CD4-positive, alpha-beta T cell treated with Interleukin-21 for 1 hour (primary cell): Measurements from ENCODE around the gene ELL.

Experiments
- DNase-seq: peaks from one replicate; pipeline ENCODE4 v3.0.0-alpha.2; 2020

Gene ELL

GRCh38 chr19:18466354-18466753 lies 55.5 kb downstream of the ELL start:
- DNase-seq: no peak

- DNase-seq: no peak
These were observed 55.9 kb downstream of the ELL start for GRCh38 chr19:18465964-18466339.

- no peak for DNase-seq
These were observed 56.5 kb downstream of the ELL start for GRCh38 chr19:18465214-18465963.

DNA sequence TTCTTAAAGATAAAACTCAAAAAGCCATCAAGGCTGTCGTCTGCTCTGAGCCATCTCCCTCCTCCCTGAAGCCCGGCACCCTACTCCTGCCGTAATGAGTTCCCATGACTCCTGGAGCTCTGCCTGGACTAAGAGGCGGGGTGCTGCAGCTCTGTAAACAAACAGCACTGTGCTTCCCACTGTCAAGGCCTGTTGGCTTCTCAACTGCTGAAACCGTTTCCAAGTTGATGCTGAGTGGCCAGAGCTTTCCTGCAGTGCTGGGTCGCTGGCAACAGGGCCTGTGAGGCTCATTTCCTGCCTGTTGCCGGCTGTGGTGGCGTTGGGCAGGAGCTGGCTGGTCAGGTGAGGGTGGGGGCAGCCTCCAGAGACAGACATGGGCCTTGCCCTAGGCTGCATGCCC lies 57.2 kb downstream of the ELL start:
- DNase-seq: no peak

- no peak for DNase-seq
These were observed 60.4 kb downstream of the ELL start for GRCh38 chr19:18461471-18461870.

- no peak for DNase-seq
These were observed 61.0 kb downstream of the ELL start for GRCh38 chr19:18460900-18461299.

- no peak for DNase-seq
These were observed 64.2 kb downstream of the ELL start for GRCh38 chr19:18457483-18458331.

DNA sequence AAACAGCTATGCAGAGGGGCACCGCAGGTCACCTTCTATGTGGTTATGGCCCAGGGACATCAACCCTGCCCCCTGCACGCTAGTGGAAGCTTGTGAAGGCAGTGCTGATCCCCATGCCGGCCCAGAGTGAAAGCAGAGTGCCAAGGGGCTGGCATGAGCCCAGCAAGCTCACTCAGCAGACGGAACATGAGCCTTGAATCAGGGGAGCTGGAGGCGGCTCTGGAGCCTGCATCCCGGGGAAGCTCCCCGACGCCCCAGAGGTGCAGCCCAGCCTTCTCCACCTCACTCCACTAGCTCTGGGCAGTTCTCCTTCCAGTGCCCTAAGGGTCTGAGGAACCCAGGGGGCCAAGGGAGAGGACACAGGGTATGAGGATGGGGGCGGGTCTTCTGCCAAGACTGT lies 64.9 kb downstream of the ELL start:
- no peak for DNase-seq

DNA sequence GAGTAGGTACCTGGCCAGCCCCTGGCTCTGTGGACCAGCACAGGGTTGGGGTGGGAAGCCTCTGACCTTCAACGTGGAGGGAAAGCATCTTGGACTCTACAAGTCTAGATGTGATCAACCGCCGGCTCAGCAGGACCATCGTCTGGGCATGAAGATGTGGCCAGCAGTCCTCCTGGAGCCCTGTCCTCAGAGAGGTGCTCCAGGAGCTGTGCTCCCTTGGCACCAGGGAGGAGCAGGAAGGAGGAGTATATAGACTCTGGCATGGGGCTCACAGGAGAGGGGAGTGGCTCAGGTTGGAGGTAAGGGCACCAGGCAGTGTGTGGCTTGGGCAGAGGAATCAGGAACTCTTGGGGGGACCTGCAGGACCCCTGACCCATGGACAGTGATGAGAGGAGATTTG lies 65.6 kb downstream of the ELL start:
- no peak for DNase-seq

- DNase-seq: no peak
These were observed 68.4 kb downstream of the ELL start for GRCh38 chr19:18453269-18454024.

- no peak for DNase-seq
These were observed 69.5 kb downstream of the ELL start for GRCh38 chr19:18452386-18452785.

GRCh38 chr19:18450931-18451836 lies 70.7 kb downstream of the ELL start:
- peak; percentile 86 for DNase-seq

DNA sequence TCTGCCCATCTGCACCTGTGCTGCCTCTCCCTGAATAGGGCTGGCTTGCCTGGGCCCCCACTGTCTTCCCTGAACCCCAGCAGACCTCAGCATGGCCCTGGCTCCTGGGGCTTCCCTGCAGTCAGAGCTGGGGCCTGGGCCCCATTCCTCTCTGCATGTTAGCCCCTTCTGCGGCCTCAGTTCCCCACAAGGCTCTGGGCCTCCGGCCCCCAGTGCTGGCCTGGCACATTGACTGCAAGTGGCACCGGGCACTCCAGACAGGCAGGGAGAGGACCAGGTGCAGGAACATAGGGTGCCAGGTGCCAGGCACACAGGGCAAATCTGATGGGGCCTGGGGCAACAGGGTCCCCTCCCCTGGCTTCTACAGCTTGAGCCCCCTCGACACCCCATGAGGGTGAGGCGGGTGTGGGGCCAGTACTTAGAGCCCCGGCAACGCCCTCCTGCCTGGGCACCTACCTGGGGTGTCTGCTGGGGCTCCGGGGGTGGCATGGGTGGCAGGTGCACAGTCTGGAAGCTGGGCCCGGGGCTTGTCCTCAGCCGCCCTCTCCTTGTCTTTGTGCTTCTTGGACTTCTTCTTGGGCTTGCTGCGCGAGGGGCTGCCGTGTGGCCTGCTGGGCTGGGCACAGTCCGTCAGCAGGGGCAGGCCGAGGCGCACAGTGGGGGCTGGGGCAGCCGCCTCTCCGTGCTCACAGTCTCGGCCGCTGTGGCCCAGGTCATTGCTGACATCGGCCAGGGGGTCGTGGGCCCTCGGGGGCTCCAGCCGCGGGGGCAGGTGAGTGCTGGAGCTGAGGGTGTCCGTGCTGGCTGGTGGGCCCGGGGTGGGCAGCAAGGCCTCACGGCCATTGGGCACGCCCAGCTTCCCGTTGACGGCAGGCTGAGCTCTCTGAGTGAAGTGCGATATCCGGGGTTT lies 71.6 kb downstream of the ELL start:
- DNase-seq: no peak

- no peak for DNase-seq
These were observed 72.3 kb downstream of the ELL start for GRCh38 chr19:18449552-18449951.

DNA sequence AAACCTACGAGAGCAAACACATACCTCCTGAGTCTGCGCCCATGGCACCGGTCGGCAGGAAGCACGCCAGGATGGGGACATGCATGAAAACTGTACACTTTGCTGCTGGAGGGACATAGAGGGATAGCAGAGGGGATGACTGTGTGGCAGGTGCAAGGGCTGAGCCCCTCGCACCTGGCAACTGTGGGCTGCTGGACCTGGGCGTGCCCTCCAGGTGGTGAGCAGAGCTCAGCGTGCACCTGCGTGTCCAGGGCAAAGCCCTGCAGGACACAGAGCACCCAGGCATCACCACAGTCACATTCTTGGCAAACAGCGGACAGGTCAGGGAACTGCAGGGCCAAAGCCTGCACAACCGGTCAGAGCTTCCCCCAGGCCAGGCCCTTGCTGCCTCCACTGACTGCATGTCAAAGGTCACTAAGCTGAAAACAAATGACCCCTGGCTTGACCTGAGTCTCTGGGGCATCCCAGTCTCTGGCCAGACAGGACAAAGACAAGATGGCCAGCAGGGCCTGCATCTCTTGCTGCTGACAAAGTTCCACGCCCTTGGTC lies 75.0 kb downstream of the ELL start:
- no peak for DNase-seq

DNA sequence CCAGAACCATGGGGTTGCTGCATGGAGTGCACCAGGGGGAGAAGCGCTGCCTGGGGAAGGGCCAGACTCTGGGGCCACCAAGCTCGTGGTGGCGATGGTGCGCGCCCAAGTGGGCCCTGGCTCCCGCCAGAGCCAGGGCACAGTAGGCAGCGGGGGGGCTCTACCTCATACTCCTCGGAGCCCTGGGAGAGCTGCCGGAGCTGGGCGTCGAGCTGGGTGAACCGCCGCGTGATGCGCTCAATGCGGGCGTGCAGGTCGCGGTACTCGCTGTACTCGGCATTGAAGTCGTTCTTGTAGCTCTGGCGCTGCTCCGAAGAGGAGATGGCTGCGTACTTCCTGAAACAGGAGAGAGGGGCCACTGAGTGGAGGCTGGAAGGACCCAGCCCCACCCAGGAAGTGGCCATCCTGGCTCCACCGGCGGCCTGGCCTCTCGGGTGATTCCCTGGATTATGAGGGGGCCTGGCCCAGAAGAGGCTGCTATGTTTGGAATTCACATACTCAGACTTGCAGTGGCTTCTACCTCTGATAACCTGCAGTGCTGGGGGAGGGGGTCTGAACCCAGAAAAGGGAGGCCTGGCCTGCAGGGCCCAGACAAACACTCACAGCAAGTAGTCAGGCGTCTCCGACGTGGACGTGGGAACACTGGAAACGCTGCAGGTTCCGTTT lies 75.6 kb downstream of the ELL start:
- DNase-seq: no peak

DNA sequence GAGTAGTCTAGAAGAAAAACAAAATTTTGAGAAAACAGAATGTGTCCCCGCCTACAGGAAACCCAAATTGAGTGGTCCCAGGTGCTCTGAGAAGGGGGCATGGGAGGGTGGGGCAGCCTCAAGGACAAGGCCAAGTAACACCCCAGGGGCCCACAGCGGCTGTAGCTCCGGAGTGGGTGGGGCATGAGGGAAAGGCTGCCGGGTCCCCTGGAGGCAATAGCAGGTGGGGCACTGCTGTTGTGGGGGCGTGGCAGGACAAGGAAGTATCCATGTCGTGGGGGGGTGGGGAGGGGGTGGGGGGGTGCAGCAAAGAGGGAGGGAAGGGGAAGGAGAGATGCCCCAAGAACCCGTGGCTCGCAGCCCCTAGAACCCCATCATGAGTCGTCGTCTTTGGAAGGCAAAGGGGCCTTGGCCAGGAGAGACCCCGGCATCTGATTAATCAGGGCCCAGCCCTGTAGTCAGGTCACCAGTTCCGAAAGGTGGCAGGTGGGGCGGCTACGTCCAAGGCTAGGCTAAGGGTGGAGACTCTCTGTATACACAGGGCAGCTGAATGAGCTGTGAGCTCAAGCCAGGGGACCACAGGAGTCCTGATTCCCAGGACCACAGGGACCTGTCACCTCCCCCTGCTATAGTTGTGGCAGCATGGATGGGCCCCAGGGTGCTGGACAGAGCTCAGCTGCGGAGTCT lies 76.5 kb downstream of the ELL start:
- no peak for DNase-seq

DNA sequence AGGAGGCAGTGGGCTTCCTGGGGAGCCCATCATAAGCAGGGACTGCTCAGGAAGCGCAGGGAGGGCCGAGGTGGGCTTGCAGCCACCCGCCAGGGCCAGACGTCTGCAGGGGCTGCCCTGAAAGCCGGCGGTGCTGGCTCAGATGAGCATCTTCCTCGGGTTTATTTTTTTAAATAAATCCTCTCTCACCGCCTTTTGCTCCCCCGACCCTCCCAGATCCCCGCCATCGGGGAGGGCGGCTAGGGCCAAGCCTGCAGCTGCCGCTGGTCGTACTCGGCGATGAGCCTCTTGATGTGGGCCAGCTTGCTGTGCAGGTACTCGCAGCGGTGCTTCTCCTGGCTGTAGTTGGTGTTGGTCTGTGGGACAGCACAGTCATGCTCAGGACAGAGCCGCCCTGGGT lies 77.4 kb downstream of the ELL start:
- no peak for DNase-seq

DNA sequence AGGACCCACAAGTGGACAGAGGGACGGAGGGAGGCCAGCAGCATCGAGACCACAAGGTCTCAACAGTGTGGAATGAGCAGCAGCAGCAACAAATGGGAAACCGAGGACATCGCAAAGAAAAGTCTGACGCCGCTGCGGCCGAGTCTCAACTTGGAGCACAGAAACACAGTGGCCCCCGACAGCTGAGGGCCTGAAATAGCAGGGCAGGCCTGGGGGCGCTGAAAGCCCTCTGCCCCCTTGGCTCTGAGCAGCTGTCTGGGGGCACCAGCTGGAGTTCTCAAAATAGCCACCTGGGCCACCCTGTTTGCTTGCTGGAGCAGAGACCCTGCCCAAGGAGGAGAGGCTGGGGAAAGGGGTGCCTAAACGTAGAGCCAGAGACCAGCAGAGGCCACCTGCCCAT lies 78.0 kb downstream of the ELL start:
- no peak for DNase-seq

DNA sequence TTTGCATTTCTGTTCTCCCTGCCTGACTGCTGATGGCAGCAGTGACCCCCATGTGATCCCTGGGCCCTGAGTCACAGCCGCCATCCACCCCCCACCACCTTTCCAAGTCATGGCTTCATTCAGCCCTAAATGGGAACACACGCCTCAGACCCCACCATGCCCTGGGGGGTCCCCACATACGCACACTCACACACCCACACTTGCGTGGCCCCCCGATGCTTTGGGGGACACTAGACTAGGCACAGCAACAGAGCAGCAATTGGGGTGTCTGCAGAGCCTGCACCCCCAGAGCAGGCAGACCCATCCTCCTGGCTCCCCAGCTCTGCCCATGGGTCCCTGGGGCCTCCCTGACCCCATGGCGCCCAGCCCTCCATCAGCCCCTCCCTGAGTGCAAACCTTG lies 78.5 kb downstream of the ELL start:
- no peak for DNase-seq
